HUES6 (cell line): ENCODE results near the gene AKR7A2.
A peak's percentile ranks its signal among the peaks of the same experiment; 100 is the strongest.
"Not testable (repeated sequence)": the region's sequence is repeated elsewhere in the genome, so short reads cannot be mapped to it uniquely, and the experiment has no call there.

Source experiments
- H3K27ac ChIP-seq: 2 replicates; pipeline ENCODE4 v1.7.0; 2013; ENCODE audit warnings: low read depth, mild to moderate bottlenecking, low read length, inconsistent platforms
- H3K27me3 ChIP-seq: 2 replicates; pipeline ENCODE4 v1.6.1; 2013; ENCODE audit warnings: low read length; ENCODE audit not compliant: control insufficient read depth, insufficient read depth
- H3K36me3 ChIP-seq: 2 replicates; pipeline ENCODE4 v1.6.1; 2013; ENCODE audit warnings: low read length; ENCODE audit not compliant: control insufficient read depth, insufficient read depth
- H3K4me1 ChIP-seq: 2 replicates; pipeline ENCODE4 v1.6.1; 2013; ENCODE audit warnings: low read length; ENCODE audit not compliant: control insufficient read depth, insufficient read depth
- H3K4me3 ChIP-seq: 2 replicates; pipeline ENCODE4 v1.5.1; 2013; ENCODE audit warnings: low read depth, low read length
- H3K9ac ChIP-seq: one replicate; pipeline ENCODE4 v1.6.1; 2013; ENCODE audit warnings: mild to moderate bottlenecking, low read length
- H3K9me3 ChIP-seq: 2 replicates; pipeline ENCODE4 v1.6.1; 2013; ENCODE audit warnings: low read depth, low read length; ENCODE audit not compliant: control insufficient read depth, insufficient read depth

The AKR7A2 gene

DNA sequence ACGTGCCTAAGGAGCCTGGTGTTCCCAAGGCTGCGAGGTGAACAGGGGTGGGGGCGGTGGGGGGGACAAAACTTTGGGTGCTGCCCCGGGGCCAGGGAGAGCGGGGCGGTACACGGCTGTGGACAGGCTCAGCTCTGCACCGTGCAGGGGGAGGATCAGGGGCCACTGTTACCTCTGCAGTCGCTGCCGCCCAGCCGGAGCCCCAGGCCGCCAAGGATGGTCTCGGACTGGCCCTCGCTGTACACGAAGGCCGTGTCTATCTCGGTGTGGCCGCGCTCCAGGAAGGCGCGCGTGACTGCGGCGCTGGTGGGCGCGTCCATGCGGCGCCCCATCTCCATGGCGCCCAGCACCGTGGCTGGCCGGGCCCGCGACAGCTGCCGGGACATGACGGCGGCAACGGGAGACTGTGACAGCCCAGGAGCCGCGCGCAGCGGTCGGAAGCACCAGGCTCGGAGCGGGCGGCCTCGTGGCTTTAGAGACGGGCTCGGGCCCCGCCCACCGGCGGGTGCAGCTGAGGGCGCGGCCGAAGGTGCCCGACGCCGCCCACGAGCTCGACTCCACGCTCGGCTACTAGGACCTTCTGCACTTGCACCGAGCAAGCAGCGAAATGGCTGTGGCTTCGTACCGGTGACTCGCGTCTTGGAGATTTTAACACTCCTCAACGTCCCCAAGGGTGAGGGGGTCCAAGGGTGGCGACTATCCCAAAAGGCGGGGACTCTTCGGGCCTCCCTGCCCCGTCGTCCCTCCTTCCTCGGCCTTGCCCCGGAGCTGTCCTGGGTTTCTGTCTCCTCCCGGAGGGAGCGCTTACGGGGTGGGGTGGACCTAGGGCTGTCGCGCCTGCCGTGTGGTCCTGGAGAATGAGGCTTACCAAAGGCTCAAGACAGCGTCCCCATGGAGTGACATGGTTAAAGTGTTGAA is 23.4 kb downstream of the AKR7A2 start, which contains the start of gene AKR7A3:
Gene AKR7A3, minus strand, starts transcription at position 447 of the 918 bp plus-strand sequence. Its CDS starts 61 bp downstream, at position 386.
- H3K4me1 ChIP-seq, H3K9ac ChIP-seq, H3K36me3 ChIP-seq, H3K9me3 ChIP-seq, H3K27ac ChIP-seq: not testable (repeated sequence)
- peak within 1 kb of the TSS; percentile 57 for H3K4me3 ChIP-seq
- H3K27me3 ChIP-seq = peaks cover 27% of the 10 kb centered on the region

DNA sequence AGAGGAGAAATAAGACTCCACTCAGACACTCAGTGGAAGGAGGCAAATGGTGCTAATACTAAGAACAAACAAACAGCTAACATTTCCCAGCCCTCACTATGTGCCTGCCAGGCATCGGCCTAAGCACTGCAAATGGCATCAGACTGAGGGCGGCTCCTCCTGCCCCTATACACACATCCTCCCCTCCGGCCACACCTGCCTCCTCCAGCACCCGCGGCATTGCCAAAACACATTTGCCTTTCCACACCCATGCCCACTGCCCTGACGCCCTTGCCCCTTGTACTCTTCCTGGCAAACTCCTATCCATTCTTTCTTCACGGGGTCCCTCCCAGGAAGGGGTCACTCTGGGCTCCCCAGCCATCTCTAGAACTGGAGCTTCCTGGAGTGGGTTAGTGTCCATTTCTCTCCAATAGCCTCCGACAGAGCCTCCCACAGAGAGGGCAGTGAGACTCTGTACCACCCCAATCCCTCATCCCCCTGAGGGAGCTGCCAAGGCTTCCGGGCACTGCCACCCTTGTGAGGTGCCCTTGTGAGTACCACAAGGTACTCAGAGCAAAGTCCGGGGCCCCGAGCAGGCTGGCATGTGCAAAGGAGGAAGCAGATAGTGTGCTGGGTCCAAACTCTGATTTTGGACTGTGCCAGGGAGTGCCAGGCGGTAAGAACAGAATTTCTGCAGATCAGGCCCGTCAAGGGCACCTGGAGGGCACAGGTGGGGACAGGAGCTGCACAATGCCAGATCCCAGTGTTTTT is 24.3 kb downstream of the AKR7A2 start:
- H3K9me3 ChIP-seq = peaks cover 6% of the 10 kb centered on the region; the same call in 1 of the 2 replicates
- H3K4me3 ChIP-seq = no peak overlapping the region
- no peaks in the 10 kb centered on the region for H3K4me1 ChIP-seq
- no peak overlapping the region for H3K9ac ChIP-seq
- H3K36me3 ChIP-seq = no peaks in the 10 kb centered on the region
- no peak overlapping the region for H3K27ac ChIP-seq
- peaks cover 27% of the 10 kb centered on the region for H3K27me3 ChIP-seq

DNA sequence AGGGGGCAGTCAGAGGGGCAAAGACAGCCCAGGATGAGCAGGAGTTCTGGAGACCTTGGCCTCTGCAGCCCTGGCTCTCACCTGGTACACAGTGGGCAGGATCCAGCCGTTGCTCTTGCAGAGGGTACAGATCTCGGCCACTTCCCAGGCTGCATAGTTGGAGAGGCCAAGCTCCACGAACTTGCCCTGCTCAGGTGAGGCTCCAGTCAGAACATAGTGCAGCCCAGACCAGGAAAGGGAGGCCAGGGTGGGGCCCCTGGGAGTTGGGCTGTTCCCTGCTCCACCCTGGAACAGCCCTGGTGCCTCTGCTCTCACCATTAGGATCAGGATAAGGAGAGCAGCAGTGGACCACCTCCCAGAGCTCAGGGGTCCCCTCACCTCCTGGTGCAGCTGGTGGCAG is 26.1 kb downstream of the AKR7A2 start:
- not testable (repeated sequence) for H3K36me3 ChIP-seq, H3K4me3 ChIP-seq, H3K9me3 ChIP-seq, H3K27ac ChIP-seq, H3K9ac ChIP-seq, H3K4me1 ChIP-seq
- peaks cover 27% of the 10 kb centered on the region for H3K27me3 ChIP-seq

DNA sequence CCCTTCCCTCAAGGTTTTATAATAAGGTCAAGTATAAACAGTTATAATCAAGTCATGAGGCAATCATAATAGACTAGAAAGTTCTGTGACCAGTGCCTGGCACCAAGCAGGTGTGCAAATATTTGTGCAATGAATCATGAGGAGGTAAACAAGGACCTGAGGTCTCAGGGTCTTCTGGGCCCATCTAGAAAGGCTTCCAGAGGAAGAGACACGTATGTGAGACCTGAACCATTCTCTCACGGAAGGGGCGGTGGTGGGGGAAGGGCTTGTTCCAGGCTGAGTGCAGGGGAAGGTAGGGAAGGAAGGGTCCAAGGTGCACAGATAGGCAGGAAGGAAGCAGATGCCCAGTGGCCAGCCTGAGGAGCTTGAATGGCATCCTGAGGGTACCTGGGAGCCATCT is 26.6 kb downstream of the AKR7A2 start:
- not testable (repeated sequence) for H3K9me3 ChIP-seq, H3K4me3 ChIP-seq, H3K4me1 ChIP-seq, H3K36me3 ChIP-seq, H3K27ac ChIP-seq, H3K9ac ChIP-seq
- H3K27me3 ChIP-seq = peaks cover 27% of the 10 kb centered on the region

DNA sequence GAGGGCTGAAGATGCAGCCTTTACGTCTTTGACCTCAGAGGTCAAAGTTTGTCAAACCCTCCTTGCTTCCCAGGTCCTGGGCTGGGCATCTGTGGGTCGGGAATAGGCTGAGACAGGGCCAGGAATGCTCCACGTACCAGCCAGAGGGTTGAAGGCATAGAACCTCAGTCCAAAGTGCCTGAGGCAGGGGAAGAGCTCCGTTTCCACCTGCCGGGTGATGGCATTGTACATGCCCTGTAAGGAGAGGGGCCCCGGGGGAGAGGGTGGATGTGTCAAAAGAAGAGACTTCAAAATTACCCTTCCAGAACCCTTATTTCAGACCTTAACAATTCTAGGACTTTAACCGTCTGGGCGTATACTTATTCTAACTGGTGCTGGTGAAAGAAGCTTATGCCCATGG is 27.1 kb downstream of the AKR7A2 start:
- no peaks in the 10 kb centered on the region for H3K9me3 ChIP-seq
- peaks cover 4% of the 10 kb centered on the region; the same call in 1 of the 2 replicates for H3K36me3 ChIP-seq
- no peak overlapping the region for H3K4me3 ChIP-seq
- H3K27ac ChIP-seq = no peak overlapping the region
- peaks cover 23% of the 10 kb centered on the region for H3K27me3 ChIP-seq
- no peak overlapping the region for H3K9ac ChIP-seq
- H3K4me1 ChIP-seq = no peaks in the 10 kb centered on the region

DNA sequence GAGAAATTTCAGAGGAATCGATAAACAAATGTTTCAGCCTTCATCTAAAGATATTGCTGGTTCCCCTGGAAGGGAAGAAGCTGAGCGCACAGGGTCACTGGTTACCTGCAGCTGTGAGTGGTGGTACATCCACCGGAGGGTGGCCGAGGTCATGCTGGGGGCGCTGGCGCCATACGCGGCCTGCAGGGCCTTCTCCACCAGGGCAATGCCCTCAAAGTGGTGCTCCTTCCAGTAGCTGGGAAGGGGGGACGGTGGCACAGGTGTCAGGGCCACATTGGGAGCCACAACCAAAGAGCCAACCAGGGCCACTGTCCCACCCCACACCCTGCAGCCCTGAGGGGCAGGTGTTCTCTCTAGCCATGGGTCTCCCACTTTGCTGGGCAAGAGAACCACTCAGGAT is 28.1 kb downstream of the AKR7A2 start:
- Histone ChIP-seq H3K9ac (no peak overlapping the region), H3K9me3 (no peaks in the 10 kb centered on the region), H3K27me3 (peaks cover 13% of the 10 kb centered on the region; the same call in 1 of the 2 replicates), H3K4me3 (no peak overlapping the region), H3K4me1 (no peaks in the 10 kb centered on the region), H3K27ac (no peak overlapping the region), H3K36me3 (peaks cover 4% of the 10 kb centered on the region; the same call in 1 of the 2 replicates)

DNA sequence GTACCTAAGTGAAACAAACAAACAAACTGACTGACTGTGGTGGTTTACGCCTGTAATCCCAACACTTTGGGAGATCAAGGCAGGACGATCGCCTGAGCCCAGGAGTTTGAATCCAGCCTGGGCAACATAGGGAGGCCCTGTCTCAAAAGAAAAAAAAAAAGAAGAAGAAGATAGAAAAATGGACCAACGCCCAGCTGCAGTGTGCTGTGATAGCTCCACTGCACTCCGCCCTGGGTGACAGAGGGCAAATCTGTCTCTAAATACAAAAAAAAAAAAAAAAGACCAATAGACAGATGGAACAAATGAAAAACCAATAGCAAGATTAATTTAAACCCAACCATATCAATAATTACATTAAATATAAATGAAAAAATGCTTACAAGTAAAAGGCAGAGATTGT is 37.3 kb downstream of the AKR7A2 start:
- Histone ChIP-seq H3K27ac (no peak overlapping the region), H3K9ac (no peak overlapping the region), H3K4me1 (no peaks in the 10 kb centered on the region), H3K4me3 (no peak overlapping the region), H3K36me3 (no peaks in the 10 kb centered on the region), H3K27me3 (peaks cover 13% of the 10 kb centered on the region; the same call in 1 of the 2 replicates), H3K9me3 (no peaks in the 10 kb centered on the region)

DNA sequence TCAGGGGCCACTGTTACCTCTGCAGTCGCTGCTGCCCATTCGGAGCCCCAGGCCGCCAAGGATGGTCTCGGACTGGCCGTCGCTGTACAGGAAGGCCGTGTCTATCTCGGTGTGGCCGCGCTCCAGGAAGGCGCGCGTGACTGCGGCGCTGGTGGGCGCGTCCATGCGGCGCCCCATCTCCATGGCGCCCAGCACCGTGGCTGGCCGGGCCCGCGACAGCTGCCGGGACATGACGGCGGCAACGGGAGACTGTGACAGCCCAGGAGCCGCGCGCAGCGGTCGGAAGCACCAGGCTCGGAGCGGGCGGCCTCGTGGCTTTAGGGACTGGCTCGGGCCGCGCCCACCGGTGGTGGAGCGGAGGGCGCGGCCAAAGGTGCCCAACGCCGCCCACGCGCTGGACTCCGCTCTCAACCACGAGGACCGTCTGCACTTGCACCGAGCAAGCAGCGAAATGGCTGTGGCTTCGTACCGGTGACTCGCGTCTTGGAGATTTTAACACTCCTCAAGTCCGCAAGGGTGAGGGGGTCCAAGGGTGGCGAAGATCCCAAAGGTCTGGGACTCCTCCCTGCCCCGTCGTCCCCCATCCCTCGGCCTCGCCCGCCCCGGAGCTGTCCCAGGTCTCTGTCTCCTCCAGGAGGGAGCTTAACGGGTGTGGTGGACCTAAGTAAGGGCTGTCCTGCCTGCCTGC is 38.0 kb downstream of the AKR7A2 start:
- H3K4me3 ChIP-seq, H3K9me3 ChIP-seq, H3K27ac ChIP-seq, H3K9ac ChIP-seq, H3K4me1 ChIP-seq, H3K36me3 ChIP-seq: not testable (repeated sequence)
- H3K27me3 ChIP-seq = peaks cover 13% of the 10 kb centered on the region; the same call in 1 of the 2 replicates

DNA sequence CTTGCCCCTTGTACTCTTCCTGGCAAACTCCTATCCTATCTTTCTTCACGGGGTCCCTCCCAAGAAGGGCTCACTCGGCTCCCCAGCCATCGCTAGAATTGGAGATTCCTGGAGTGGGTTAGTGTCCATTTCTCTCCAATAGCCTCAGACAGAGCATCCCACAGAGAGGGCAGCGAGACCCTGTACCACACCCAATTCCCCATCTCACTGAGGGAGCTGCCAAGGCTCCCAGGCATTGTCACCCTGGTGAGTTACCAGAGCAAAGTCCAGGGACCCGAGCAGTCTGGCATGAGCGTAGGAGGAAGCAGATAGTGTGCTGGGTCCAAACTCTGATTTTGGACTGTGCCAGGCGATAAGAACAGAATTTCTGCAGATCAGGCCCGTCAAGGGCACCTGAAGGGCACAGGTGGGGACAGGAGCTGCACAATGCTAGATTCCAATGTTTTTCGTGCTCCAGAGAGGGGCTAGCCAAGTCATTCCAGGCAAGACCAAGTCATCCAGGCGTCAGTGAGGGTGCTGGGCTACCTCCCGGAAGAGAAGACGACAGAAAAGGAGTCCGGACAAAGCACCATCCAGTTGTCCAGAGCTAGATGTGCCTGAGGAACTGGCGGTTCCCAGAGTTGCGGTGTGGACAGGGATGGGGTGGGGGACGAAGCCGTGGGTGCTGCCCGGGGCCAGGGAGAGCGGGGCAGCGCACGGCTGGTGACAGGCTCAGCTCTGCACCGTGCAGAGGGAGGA is 38.7 kb downstream of the AKR7A2 start:
- H3K36me3 ChIP-seq = no peaks in the 10 kb centered on the region
- H3K9ac ChIP-seq = no peak overlapping the region
- H3K9me3 ChIP-seq = no peaks in the 10 kb centered on the region
- no peaks in the 10 kb centered on the region for H3K4me1 ChIP-seq
- H3K4me3 ChIP-seq = no peak overlapping the region
- peaks cover 13% of the 10 kb centered on the region; the same call in 1 of the 2 replicates for H3K27me3 ChIP-seq
- no peak overlapping the region for H3K27ac ChIP-seq

DNA sequence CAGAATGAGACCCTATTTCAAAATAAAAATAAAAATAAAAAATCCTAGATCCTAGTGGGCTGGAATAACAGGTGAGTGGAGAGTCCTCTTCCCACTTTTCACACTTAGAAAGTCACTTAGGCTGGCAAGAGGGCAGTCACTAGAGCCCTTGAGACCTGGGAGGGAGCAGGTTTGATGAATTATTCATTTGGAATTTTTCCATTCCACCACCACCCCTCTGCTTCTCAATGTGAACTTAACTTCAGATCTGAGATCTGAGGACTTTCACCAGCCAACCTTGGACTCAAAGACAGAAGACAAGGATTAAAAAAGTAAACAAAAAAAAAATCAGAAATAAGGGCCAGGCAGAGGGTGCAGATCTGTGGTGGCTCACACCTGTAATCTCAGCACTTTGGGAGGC is 39.9 kb downstream of the AKR7A2 start:
- Histone ChIP-seq H3K4me1 (no peaks in the 10 kb centered on the region), H3K27ac (no peak overlapping the region), H3K27me3 (peaks cover 13% of the 10 kb centered on the region; the same call in 1 of the 2 replicates), H3K9ac (no peak overlapping the region), H3K36me3 (no peaks in the 10 kb centered on the region), H3K9me3 (no peaks in the 10 kb centered on the region), H3K4me3 (no peak overlapping the region)
